Astrocyte of the spinal cord (primary cell): ENCODE data around the gene UBXN7.

Experiments used
- DNase-seq: peaks from one replicate; pipeline ENCODE4 v3.0.0; 2011; ENCODE audit warnings: low read depth, low spot score
- H3K4me3 ChIP-seq: 2 replicates; pipeline ENCODE4 v1.5.1; 2011; ENCODE audit warnings: low read depth, mild to moderate bottlenecking, low read length, moderate library complexity
- CTCF ChIP-seq: IDR thresholded peaks from 2 replicates; pipeline ENCODE4 v1.5.1; 2012; ENCODE audit warnings: low read depth, mild to moderate bottlenecking, low read length, inconsistent platforms
- in situ Hi-C: cut with HindIII; loops from 2 replicates; pipeline ENCODE4 v1.10.0; 2017; ENCODE audit warnings: low sequenced_read_pairs

UBXN7 gene

GRCh38 chr3:196298521-196298920 lies 133.7 kb downstream of the UBXN7 start:
- TF ChIP-seq CTCF: no peak
- in situ Hi-C loops: no loop called here

More at GRCh38 chr3:196298521-196298920, 133.7 kb downstream of the UBXN7 start:
- no peak for DNase-seq
- H3K4me3 ChIP-seq: no peak overlapping the region
